ENCODE results near the gene OTUD3.

The OTUD3 gene

DNA sequence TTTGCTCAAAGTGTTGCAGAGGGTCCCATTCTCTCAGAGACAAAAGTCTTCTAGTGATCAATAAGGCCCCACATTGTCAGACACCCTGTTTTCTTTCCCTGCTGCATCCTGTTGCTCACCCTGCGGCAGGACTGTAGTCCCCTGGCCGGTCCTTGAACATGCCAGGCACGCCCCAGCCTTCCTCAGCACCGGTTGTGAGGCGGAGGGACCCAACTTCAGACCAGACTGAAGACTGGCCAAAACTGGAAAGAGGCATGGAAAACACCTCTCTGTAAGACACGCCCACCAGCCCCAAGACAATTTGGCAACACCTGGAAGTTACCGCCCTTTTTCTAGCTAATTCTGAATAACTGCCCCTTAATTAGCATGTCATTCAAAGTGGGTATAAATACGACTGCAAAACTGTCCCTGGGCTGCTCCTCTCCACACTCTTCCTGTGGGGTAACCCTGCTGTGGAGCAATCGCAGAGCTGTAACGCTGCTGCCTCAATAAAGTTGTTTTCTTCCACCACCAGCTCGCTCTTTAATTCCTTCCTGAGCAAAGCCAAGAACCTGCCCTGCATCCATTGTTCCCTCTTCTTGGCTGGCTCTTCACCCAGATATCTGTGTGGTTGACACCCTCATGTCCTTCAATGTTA, 73.5 kb downstream of the OTUD3 start:
- DNase-seq, result no peak

- DNase-seq, result no peak
Measured at GRCh38 chr1:19957779-19958178, 75.6 kb downstream of the OTUD3 start.

- no peak for DNase-seq
Measured at GRCh38 chr1:19960591-19960990, 78.4 kb downstream of the OTUD3 start.
